AG10803 (cell line): Measurements from ENCODE around the gene ZBTB46.

Experiments used
- DNase-seq: peaks from one replicate; pipeline ENCODE4 v3.0.0; 2010; ENCODE audit warnings: low read depth
- H3K4me3 ChIP-seq: 2 replicates; pipeline ENCODE4 v1.5.1; 2011; ENCODE audit warnings: mild to moderate bottlenecking, low read length, control low read depth
- CTCF ChIP-seq: conservative IDR thresholded peaks from 2 replicates; pipeline ENCODE4 v1.5.1; 2011; ENCODE audit warnings: mild to moderate bottlenecking, low read length, control low read depth, inconsistent platforms

The ZBTB46 gene

GRCh38 chr20:63711085-63711645 is 119.9 kb downstream of the ZBTB46 start:
- no peak overlapping the region for H3K4me3 ChIP-seq
- TF ChIP-seq CTCF, result no peak
- no peak for DNase-seq

- DNase-seq, result no peak
- TF ChIP-seq CTCF, result no peak
- H3K4me3 ChIP-seq, result peak overlapping the region; percentile 81
Measured at GRCh38 chr20:63709149-63709527, 121.9 kb downstream of the ZBTB46 start.

GRCh38 chr20:63708301-63709148 is 122.5 kb downstream of the ZBTB46 start:
- TF ChIP-seq CTCF, result no peak
- DNase-seq, result no peak
- peak overlapping the region; percentile 81 for H3K4me3 ChIP-seq

- peak; percentile 79 for DNase-seq
- TF ChIP-seq CTCF, result no peak
Measured at GRCh38 chr20:63707558-63708300, 123.3 kb downstream of the ZBTB46 start, which contains the start of the genes ARFRP1 and ZGPAT. Gene ARFRP1 (minus strand): TSS chr20:63707976. CDS start chr20:63707091, 885 bp downstream. Gene ZGPAT (plus strand): TSS chr20:63708039. CDS start chr20:63708581, 542 bp downstream.

GRCh38 chr20:63706852-63707557 is 124.1 kb downstream of the ZBTB46 start:
- H3K4me3 ChIP-seq, result peak overlapping the region; percentile 81
- peak; percentile 20 for DNase-seq
- TF ChIP-seq CTCF, result peak; percentile 20; the same call in 1 of the 2 replicates

More at GRCh38 chr20:63707558-63708300, 123.3 kb downstream of the ZBTB46 start, which contains the start of the genes ARFRP1 and ZGPAT:
- H3K4me3 ChIP-seq, result peak within 1 kb of the TSS; percentile 81

- peak overlapping the region; percentile 81 for H3K4me3 ChIP-seq
- no peak for DNase-seq
- TF ChIP-seq CTCF, result no peak
Measured at GRCh38 chr20:63706027-63706695, 124.9 kb downstream of the ZBTB46 start.
